T47D (cell line): ENCODE measurements around the gene PXYLP1.

Experiments used
- DNase-seq, 2 experiments: peaks; one replicate each; pipeline versions ENCODE4 v3.0.0 to v3.0.0-alpha.2; 2011 to 2012; ENCODE audit warnings: low read depth in 1 of 2, low spot score in 1 of 2
- JUND ChIP-seq: IDR thresholded peaks from 2 replicates; pipeline ENCODE4 v1.6.1; 2012; ENCODE audit warnings: low read depth
- in situ Hi-C: cut with HindIII; loops from 2 replicates; pipeline ENCODE4 v1.10.0; 2016; ENCODE audit warnings: low sequenced_read_pairs, low pct_unique_long_range_greater_than_20kb

PXYLP1 gene

GRCh38 chr3:141335531-141336061, 104.0 kb downstream of the PXYLP1 start:
- no peak for TF ChIP-seq JUND
- no peak for DNase-seq
- in situ Hi-C loops: no loop called here

- in situ Hi-C loops: no loop called here
- no peak for DNase-seq
- TF ChIP-seq JUND: no peak
Observed at GRCh38 chr3:141336672-141337522, 105.3 kb downstream of the PXYLP1 start.

- in situ Hi-C loops: no loop called here
- TF ChIP-seq JUND: no peak
- no peak for DNase-seq
Observed at GRCh38 chr3:141337523-141337854, 105.9 kb downstream of the PXYLP1 start.

- in situ Hi-C loops: no loop called here
- DNase-seq: no peak
- TF ChIP-seq JUND: no peak
Observed at GRCh38 chr3:141337991-141338390, 106.4 kb downstream of the PXYLP1 start.

GRCh38 chr3:141338881-141339280, 107.3 kb downstream of the PXYLP1 start:
- in situ Hi-C loops: no loop called here
- no peak for DNase-seq
- no peak for TF ChIP-seq JUND

- no peak for DNase-seq
- in situ Hi-C loops: no loop called here
- TF ChIP-seq JUND: no peak
Observed at GRCh38 chr3:141341536-141341935, 109.9 kb downstream of the PXYLP1 start.

GRCh38 chr3:141342386-141342785, 110.8 kb downstream of the PXYLP1 start:
- no peak for TF ChIP-seq JUND
- in situ Hi-C loops: no loop called here
- no peak for DNase-seq

GRCh38 chr3:141343077-141343476, 111.5 kb downstream of the PXYLP1 start:
- in situ Hi-C loops: no loop called here
- no peak for DNase-seq
- TF ChIP-seq JUND: no peak

- in situ Hi-C loops: no loop called here
- DNase-seq: no peak
- TF ChIP-seq JUND: no peak
Observed at GRCh38 chr3:141343865-141344271, 112.2 kb downstream of the PXYLP1 start.
